ENCODE measurements around the gene MYO15B.

Gene MYO15B

GRCh38 chr17:75610103-75610984 lies 22.7 kb downstream of the MYO15B start:
- no peak for DNase-seq (ENCODE audit: low read depth)
- H3K4me3 ChIP-seq (ENCODE audit: control insufficient read depth, low read depth, low read length), result no peak overlapping the region
- no peak for TF ChIP-seq CTCF (conservative IDR thresholded peaks at IDR 0.05; ENCODE audit: control insufficient read depth, insufficient read depth, low read depth, low read length)

- H3K4me3 ChIP-seq (ENCODE audit: control insufficient read depth, low read depth, low read length), result no peak overlapping the region
- no peak for DNase-seq (ENCODE audit: low read depth)
- no peak for TF ChIP-seq CTCF (conservative IDR thresholded peaks at IDR 0.05; ENCODE audit: control insufficient read depth, insufficient read depth, low read depth, low read length)
These were observed 24.3 kb downstream of the MYO15B start for GRCh38 chr17:75611851-75612429.

GRCh38 chr17:75612906-75613626 lies 25.5 kb downstream of the MYO15B start:
- TF ChIP-seq CTCF (conservative IDR thresholded peaks at IDR 0.05; ENCODE audit: control insufficient read depth, insufficient read depth, low read depth, low read length), result no peak
- DNase-seq (ENCODE audit: low read depth), result no peak
- H3K4me3 ChIP-seq (ENCODE audit: control insufficient read depth, low read depth, low read length), result no peak overlapping the region

GRCh38 chr17:75614006-75614405 lies 26.4 kb downstream of the MYO15B start:
- no peak overlapping the region for H3K4me3 ChIP-seq (ENCODE audit: control insufficient read depth, low read depth, low read length)
- no peak for DNase-seq (ENCODE audit: low read depth)
- no peak for TF ChIP-seq CTCF (conservative IDR thresholded peaks at IDR 0.05; ENCODE audit: control insufficient read depth, insufficient read depth, low read depth, low read length)

- DNase-seq (ENCODE audit: low read depth), result no peak
- no peak overlapping the region for H3K4me3 ChIP-seq (ENCODE audit: control insufficient read depth, low read depth, low read length)
- TF ChIP-seq CTCF (conservative IDR thresholded peaks at IDR 0.05; ENCODE audit: control insufficient read depth, insufficient read depth, low read depth, low read length), result no peak
These were observed 27.1 kb downstream of the MYO15B start for GRCh38 chr17:75614556-75615270.

- no peak for TF ChIP-seq CTCF (conservative IDR thresholded peaks at IDR 0.05; ENCODE audit: control insufficient read depth, insufficient read depth, low read depth, low read length)
- no peak for DNase-seq (ENCODE audit: low read depth)
- no peak overlapping the region for H3K4me3 ChIP-seq (ENCODE audit: control insufficient read depth, low read depth, low read length)
These were observed 27.7 kb downstream of the MYO15B start for GRCh38 chr17:75615301-75615700.

Data from fibroblast of mammary gland (primary cell).